ENCODE results near the gene LRRN1. TPM values are rescaled to one million over a fixed set of nuclear protein-coding genes. Genes with fewer than 3 reads are reported as not detected.

Gene LRRN1
- total RNA-seq, 4 donors from 2014 or later: 0.40 to 3.1 (median 1.6) TPM

- Histone ChIP-seq H3K4me1 (peaks cover 0 to 28% (median 10%) of the 10 kb centered on the region in 3 donors), H3K4me3 (no peak overlapping the region), H3K27ac (no peak overlapping the region), H3K9me3 (no peaks in the 10 kb centered on the region), H3K27me3 (peaks cover 14% of the 10 kb centered on the region), H3K36me3 (no peaks in the 10 kb centered on the region)
- WGBS, 2 donors (ENCODE audit: low coverage in 1 of 2): 65 to 89% methylated on average over 6 to 7 of the region's 13 CpGs
- no peak for ATAC-seq
- no peak for TF ChIP-seq EP300 (IDR thresholded peaks at IDR 0.05)
- no peak for TF ChIP-seq POLR2A (IDR thresholded peaks at IDR 0.05)
- TF ChIP-seq CTCF (IDR thresholded peaks at IDR 0.05): no peak
- no peak for TF ChIP-seq POLR2AphosphoS5 (IDR thresholded peaks at IDR 0.05)
Observed at GRCh38 chr3:3802046-3802445, 2.8 kb downstream of the LRRN1 start.

GRCh38 chr3:3804560-3804959 lies 5.3 kb downstream of the LRRN1 start:
- H3K4me3 ChIP-seq: no peak overlapping the region
- H3K27ac ChIP-seq: no peak overlapping the region
- no peaks in the 10 kb centered on the region for H3K9me3 ChIP-seq
- H3K36me3 ChIP-seq: no peaks in the 10 kb centered on the region
- TF ChIP-seq EP300 (IDR thresholded peaks at IDR 0.05) (no peak), CTCF (IDR thresholded peaks at IDR 0.05) (no peak), POLR2AphosphoS5 (IDR thresholded peaks at IDR 0.05) (no peak), POLR2A (IDR thresholded peaks at IDR 0.05) (no peak)
- H3K27me3 ChIP-seq: peaks cover 8% of the 10 kb centered on the region
- peaks cover 0 to 21% (median 10%) of the 10 kb centered on the region in 3 donors for H3K4me1 ChIP-seq
- 91 to 93% methylated on average over 2 of the region's 2 CpGs for WGBS, 2 donors (ENCODE audit: low coverage in 1 of 2)
- ATAC-seq: no peak

GRCh38 chr3:3806092-3806491 lies 6.9 kb downstream of the LRRN1 start:
- no peak for ATAC-seq
- no peak overlapping the region for H3K4me3 ChIP-seq
- 83 to 84% methylated on average over 1 to 2 of the region's 7 CpGs for WGBS, 2 donors (ENCODE audit: low coverage in 1 of 2)
- TF ChIP-seq POLR2A (IDR thresholded peaks at IDR 0.05) (no peak), POLR2AphosphoS5 (IDR thresholded peaks at IDR 0.05) (no peak), CTCF (IDR thresholded peaks at IDR 0.05) (no peak), EP300 (IDR thresholded peaks at IDR 0.05) (no peak)
- peaks cover 0 to 6% (median 3%) of the 10 kb centered on the region in 3 donors for H3K4me1 ChIP-seq
- no peaks in the 10 kb centered on the region for H3K36me3 ChIP-seq
- peaks cover 8% of the 10 kb centered on the region for H3K27me3 ChIP-seq
- H3K27ac ChIP-seq: no peak overlapping the region
- H3K9me3 ChIP-seq: no peaks in the 10 kb centered on the region

- ATAC-seq: no peak
- 73% methylated on average over 1 of the region's 6 CpGs; no CpG with 5 or more reads in 1 of the 2 donors for WGBS, 2 donors (ENCODE audit: low coverage in 1 of 2)
- H3K27me3 ChIP-seq: peaks cover 8% of the 10 kb centered on the region
- H3K36me3 ChIP-seq: no peaks in the 10 kb centered on the region
- no peak overlapping the region for H3K27ac ChIP-seq
- H3K9me3 ChIP-seq: no peaks in the 10 kb centered on the region
- H3K4me1 ChIP-seq: no peaks in the 10 kb centered on the region
- TF ChIP-seq POLR2A (IDR thresholded peaks at IDR 0.05) (no peak), POLR2AphosphoS5 (IDR thresholded peaks at IDR 0.05) (no peak), CTCF (IDR thresholded peaks at IDR 0.05) (no peak), EP300 (IDR thresholded peaks at IDR 0.05) (no peak)
- no peak overlapping the region for H3K4me3 ChIP-seq
Observed at GRCh38 chr3:3806856-3807255, 7.6 kb downstream of the LRRN1 start.

- ATAC-seq: no peak
- H3K4me3 ChIP-seq: no peak overlapping the region
- H3K27me3 ChIP-seq: no peaks in the 10 kb centered on the region
- 93% methylated on average over 5 of the region's 5 CpGs for WGBS, 2 donors (ENCODE audit: low coverage in 1 of 2)
- no peaks in the 10 kb centered on the region for H3K36me3 ChIP-seq
- H3K4me1 ChIP-seq: no peaks in the 10 kb centered on the region
- TF ChIP-seq EP300 (IDR thresholded peaks at IDR 0.05) (no peak), POLR2A (IDR thresholded peaks at IDR 0.05) (no peak), CTCF (IDR thresholded peaks at IDR 0.05) (no peak), POLR2AphosphoS5 (IDR thresholded peaks at IDR 0.05) (no peak)
- no peaks in the 10 kb centered on the region for H3K9me3 ChIP-seq
- H3K27ac ChIP-seq: no peak overlapping the region
Observed at GRCh38 chr3:3813013-3813412, 13.8 kb downstream of the LRRN1 start.
